GM18870 (cell line): Measurements from ENCODE around the gene XYLT1.

ENCODE experiments used
- ATAC-seq: cut with Tn5 transposase; IDR thresholded peaks from one replicate; pipeline ENCODE4 v1.9.1; 2021; ENCODE audit warnings: moderate library complexity; ENCODE audit not compliant: unreplicated experiment

XYLT1 gene

GRCh38 chr16:17212606-17213005 is 258.2 kb downstream of the XYLT1 start:
- no peak for ATAC-seq

- ATAC-seq, result no peak
These were observed 259.0 kb downstream of the XYLT1 start for GRCh38 chr16:17211797-17212196.

- ATAC-seq, result no peak
These were observed 264.0 kb downstream of the XYLT1 start for GRCh38 chr16:17206712-17207111.

DNA sequence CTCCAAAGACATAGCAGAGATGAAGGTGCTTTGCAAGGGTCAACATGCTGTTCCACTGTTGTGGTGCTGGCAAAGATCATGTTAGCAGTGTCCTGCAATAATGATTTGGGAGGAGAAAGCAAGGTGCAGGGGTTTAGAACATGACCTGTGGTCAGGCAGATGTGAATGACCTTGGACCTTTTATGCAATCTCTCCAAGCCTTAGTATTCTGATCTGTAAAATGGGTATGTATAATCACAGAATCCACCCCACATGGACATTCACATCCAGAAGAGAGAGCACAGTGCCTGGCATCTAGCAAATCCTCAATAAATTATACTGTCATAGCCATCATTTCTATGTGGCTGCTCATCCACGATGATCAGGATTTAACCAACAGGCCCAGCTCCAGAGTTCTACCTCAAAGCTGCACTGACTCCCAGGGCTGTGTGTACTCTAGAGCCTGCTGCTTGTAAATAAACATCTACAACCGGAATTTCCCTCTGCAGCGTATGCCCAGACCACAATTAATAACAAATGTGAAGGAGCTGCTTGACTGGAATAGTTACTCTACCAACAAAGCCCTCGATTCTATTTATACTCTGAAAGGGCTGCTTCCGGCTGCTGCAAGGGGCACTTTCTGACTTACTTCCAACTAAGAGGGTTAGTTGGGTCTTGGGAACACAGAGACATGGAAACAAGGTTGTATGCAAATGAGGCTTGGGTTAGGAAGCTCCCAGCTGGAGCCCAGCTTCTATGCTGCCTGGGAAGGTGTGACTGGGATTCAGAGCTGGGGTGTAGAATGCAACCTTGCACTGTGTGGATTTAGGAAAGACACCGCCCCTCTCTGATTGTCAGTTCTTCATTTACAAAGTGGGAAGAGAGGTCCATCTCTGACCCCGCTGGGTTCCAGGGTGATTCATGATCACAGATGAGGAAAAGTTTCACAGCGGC is 265.2 kb downstream of the XYLT1 start:
- no peak for ATAC-seq

DNA sequence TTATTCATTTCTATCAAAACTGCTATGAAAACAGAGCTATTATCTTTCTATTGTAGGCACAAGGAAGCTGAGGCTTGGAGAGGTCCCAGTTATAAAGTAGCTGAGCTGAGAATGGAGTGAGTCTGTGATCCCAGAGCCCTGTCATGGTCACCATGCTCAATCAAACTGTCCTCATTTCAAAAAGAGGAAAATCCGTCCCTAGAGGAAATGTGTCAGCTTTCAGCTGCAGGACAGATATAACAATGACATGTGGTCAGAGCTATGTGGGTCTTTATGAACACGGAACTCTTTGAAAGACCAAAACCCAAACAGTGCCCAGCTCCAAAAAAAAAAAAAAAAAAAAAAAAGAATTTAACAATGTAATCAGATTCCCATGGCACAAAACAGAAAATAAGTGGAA is 266.1 kb downstream of the XYLT1 start:
- no peak for ATAC-seq

- ATAC-seq, result no peak
These were observed 266.6 kb downstream of the XYLT1 start for GRCh38 chr16:17204206-17204605.

DNA sequence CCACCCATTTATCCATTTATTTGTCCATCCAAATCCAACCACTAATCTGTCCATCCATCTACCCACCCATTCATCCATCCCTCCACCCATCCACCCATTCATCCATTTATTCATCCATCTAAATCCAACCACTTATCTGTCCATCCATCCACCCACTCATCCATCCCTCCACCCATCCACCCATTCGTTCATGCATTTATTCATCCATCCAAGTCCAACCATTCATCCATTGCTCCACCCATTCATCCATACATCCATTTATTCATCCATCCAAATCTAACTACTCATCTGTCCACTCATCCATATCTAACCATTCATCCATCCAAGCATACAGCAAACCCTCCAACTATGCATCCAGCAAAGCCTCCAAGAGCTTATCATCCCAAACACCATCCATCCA is 267.3 kb downstream of the XYLT1 start:
- no peak for ATAC-seq

DNA sequence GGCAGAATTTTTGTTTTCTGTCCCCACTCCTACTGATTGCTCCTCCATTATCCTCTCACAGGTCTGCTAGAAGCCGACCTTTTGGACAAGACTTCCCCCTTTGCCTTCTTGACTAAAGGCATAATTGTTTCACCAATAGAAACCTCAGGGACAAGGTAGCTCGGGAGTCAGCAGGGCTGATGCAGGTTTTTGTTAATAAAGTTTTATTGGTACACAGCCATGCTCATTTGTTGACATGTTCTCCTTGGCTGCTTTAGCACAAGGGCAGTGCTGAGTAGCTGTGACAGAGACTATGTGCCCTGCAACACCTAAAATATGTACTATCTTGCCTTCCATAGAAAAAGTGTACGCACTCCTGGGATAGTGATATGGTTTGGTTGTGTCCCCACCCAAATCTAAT is 271.6 kb downstream of the XYLT1 start:
- no peak for ATAC-seq

GRCh38 chr16:17196526-17196925 is 274.2 kb downstream of the XYLT1 start:
- ATAC-seq, result no peak

DNA sequence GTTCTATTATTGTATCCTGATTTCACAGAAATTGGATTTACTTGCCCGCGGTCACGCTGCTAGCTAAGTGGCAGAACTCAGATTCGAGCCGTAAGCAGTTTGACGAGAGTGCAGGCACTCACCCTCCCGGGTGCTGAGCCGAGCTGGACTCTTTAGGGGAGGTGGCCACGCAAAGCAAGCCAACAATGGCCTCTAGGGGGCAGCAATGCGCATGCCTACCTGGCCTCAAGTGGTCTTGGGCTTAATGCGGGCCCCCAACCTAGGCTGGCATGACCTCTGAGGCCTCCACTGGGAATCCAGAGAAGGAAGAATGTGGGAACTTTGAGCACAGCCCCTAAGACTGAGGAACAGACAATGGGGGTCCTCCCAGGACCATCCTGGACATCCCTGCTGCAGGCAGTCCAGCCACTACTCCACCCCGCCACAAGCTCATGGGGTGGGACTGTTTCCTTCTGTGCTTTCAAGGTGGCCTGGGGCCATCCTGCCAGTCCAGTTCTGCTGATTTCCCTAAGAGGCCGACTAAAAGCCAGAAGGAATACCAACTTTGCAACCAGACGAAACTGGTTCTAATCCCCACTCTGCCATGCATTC is 276.5 kb downstream of the XYLT1 start:
- ATAC-seq, result no peak

GRCh38 chr16:17193566-17194100 is 277.1 kb downstream of the XYLT1 start:
- no peak for ATAC-seq

DNA sequence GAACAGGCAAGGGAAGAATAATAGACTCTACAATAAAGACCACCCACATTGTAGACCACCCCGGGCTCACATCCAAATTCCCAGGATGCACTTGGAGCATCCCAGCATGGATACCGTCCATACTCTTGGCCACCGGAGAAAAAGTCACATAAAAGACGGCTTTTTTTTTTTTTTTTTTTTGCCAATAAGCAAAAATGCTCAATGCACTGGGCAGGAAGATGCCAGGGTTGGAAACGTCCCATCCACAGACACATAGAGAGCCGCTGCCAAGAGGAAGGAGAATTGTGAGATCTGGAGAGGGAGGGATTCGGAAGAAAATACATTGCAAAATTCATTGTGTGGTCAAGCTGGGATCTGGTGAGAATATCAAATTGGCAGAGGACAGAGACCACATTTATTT is 286.7 kb downstream of the XYLT1 start:
- ATAC-seq, result no peak

- no peak for ATAC-seq
These were observed 292.5 kb downstream of the XYLT1 start for GRCh38 chr16:17177959-17178905.

GRCh38 chr16:17177242-17177958 is 293.4 kb downstream of the XYLT1 start:
- no peak for ATAC-seq

- ATAC-seq, result no peak
These were observed 294.6 kb downstream of the XYLT1 start for GRCh38 chr16:17176199-17176598.

DNA sequence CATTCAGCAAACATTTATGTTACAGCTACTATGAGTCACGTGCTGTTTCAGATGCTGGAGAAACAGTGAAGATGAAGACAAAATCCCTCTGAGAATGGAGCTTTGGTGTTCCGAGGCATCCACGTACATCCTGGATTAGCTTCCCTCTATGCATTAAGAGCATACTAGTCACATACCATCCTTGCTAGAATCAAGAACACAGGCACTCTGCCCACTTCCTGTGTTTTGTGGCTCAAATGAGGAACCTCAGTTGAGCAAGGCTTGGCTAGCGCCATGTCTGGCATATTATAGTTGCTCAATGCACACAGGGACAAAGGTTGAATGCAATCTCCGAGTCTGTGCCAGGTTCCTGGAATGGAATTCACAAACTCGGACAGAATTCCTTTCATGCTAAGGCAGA is 297.5 kb downstream of the XYLT1 start:
- no peak for ATAC-seq

DNA sequence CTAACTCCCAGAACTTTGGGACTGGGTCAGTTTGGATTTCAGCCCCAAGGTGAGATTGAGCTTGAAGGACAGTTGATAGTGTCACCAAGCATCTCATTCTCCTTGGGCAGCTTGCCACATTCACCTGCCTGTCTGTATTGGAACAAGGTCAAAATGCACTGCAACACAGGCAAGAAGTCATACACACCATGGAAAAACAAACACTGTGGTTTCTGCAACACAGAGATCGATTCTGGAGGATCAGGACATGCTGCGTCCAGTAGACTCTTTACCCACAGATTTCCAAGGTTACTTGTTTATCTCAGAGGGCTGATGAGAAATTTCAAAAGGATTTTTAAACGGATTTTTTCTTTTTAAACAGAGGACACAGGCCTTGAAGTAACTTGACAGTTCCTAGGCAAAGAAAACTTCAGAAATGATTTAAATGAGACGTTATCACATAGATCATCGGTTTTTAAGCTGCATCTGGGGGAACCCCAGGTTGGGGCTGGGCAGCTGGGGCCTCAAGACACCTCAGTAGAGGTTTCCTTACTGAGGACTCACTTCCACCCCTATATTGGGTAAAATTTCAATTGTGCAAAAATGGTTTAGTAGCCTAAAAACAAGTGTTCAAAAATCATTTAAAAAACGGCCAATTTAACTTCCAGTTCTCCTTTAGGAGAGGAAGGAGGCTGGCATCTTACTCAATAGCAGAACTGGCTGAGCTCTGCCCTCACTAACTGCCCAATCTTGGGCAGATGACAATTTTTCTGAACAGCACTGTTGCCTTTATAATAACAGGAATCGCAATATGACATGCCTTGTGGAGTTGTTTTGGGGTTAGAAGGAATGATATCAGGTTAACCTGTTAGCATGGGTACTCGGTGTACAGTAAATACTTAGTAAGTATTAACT is 299.3 kb downstream of the XYLT1 start:
- no peak for ATAC-seq

DNA sequence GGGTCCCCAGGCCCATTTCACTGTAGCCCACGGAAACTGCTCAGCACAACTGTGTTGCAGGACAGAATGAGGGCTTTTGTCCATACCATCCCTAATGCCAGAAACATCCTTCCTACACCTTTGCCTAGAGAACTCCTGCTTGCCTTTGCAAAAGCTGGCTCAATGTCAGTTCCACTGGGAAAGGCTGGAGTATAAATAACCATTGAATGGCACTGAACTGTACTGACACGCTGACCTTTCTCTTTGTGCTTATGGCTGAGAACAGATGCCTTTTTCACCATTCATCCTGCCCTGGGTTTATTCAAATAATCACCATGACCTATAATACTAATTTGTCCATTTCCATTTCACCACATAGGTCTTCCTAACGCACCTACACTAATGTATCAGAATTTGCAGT is 300.3 kb downstream of the XYLT1 start:
- ATAC-seq, result no peak

- no peak for ATAC-seq
These were observed 302.6 kb downstream of the XYLT1 start for GRCh38 chr16:17168181-17168580.
